ENCODE data around the gene UROC1.

Gene UROC1

GRCh38 chr3:126432361-126433104, 85.0 kb downstream of the UROC1 start:
- Histone ChIP-seq H3K4me3 (replicated peaks; ENCODE audit: insufficient read depth, low read length) (no peak overlapping the region), H3K27me3 (ENCODE audit: insufficient read depth, poor library complexity, severe bottlenecking) (no peaks in the 10 kb centered on the region), H3K27ac (replicated peaks) (no peak overlapping the region)
- TF ChIP-seq SPI1 (IDR thresholded peaks at IDR 0.05; ENCODE audit: borderline replicate concordance, low read depth) (no peak), REST (IDR thresholded peaks at IDR 0.05; ENCODE audit: insufficient replicate concordance, low read depth) (no peak), GABPA (IDR thresholded peaks at IDR 0.05; ENCODE audit: low read depth) (no peak), POLR2AphosphoS5 (IDR thresholded peaks at IDR 0.05; ENCODE audit: low read depth) (no peak), CTCF (IDR thresholded peaks at IDR 0.05; ENCODE audit: insufficient read depth, low read length) (no peak)
- DNase-seq (ENCODE audit: low read depth in 1 of 2, low spot score in 1 of 2) = no peak

Data from HL-60 (cell line).